HS-5 (cell line): Measurements from ENCODE around the gene LHX2.

Experiments used
- DNase-seq: peaks from one replicate; pipeline ENCODE4 v3.0.0-alpha.2; 2012; ENCODE audit warnings: low read depth

Gene LHX2

DNA sequence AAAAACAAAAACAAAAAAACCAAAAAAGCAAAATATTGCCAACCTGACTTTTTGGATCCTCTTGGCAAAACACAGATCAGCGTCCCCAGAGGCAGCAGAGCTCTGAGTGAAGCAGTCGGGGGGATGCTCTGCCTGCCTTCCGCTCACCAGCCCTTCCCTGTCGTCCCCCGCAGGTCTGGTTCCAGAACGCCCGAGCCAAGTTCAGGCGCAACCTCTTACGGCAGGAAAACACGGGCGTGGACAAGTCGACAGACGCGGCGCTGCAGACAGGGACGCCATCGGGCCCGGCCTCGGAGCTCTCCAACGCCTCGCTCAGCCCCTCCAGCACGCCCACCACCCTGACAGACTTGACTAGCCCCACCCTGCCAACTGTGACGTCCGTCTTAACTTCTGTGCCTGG is 20.7 kb downstream of the LHX2 start:
- DNase-seq, result no peak

DNA sequence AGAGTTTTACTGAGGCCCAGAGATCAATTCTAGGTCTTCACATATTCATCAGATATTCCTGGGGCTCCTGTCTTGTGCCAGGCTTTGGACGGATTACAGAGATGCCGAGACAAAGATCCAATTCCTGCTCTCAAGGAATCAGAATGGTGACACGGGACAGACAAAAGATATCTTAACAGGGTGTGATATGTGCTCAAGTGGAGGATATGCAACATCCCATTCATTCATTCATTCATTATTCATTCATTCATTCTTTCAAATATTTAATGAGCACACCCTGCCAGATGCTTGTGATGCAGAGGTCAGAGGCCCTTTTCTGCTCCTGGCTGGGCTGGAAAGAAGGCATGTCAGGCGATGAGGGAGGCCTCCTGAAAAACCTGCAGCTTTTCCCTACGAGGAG is 21.8 kb downstream of the LHX2 start:
- DNase-seq, result no peak

DNA sequence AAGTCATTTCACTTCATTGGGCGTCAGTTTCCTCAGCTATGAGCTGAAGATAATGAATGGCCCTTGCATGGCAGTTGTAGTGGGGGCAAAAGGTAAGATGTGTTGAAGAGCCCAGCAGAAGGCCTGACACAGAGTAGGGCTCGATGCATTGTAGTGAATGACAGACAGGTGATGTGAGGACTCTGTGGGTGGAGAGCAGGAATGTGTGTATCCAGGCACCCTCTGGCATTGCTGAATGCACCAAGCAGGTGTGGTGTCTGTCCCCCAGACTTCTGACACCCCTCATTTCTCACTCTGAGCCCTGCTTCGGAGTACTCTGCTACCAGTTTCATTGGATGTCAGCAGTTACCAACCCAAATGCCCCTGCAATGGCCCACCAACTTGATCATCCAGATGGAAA is 22.4 kb downstream of the LHX2 start:
- no peak for DNase-seq

DNA sequence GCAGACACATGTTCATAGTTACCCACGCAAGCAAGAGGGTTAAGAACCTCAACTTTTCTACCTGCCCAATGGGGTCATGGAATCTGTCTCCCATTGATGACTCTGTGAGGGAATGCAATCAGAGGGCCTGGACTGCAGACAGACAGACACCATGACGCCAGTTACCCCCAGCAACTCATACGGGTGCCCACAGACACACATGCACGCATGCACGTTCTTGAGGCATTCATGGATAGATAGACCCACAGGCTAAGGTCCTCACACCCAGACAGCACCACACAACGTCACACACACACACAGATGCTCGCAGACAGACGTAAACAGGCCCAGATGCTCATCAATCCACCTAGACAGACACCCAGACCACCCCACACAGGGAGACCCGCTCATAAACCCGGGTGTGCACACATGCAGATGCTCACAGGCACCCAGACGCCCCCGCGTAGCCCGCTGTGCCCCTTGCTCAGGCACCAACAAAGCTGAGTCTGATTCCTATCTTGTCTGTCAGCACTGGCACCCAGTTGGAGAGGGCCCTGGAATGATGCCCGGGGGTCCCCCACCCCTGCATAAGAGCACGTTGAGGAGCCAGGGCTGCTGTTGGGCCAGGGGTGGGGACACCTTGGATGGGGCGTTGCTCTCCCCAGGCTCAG is 23.6 kb downstream of the LHX2 start:
- no peak for DNase-seq

DNA sequence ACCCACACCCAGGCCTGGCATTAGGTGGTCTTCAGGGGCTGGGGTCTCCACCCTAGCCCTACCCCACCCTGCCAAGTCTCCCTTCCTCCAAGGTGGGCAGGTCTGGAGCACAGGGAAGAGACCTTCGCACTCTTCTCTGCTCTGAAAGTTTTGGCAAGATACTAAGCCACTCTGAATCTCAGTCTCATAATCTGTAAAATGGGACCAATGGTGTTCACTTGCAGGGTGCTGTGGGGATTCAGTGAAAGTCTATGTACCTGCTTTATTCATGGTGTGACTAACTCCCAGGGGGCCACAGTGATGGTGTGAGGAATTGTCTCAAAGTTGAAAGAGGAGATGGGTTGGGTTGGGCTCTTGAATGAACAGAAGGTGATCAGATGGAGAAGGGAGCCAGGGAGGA is 25.0 kb downstream of the LHX2 start:
- DNase-seq, result no peak

DNA sequence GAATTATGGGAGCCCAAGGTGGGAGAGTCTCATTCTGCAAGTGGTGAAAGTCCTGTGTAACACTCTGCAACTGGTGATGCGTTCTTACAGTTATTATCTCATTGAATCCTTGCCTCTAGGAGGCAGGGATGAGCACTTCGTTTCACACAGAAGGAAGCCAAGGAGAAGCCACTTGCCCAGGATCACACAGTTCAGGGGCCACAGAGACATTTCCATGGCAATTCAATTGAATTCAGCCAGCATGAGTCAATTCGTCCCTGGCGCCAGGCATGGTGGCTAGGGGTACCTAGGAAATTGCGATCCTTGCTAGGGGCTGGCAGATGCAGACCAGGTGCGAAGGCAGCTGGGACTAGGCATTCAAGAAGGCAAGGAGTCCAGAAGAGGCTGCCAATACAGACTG is 26.2 kb downstream of the LHX2 start:
- no peak for DNase-seq

DNA sequence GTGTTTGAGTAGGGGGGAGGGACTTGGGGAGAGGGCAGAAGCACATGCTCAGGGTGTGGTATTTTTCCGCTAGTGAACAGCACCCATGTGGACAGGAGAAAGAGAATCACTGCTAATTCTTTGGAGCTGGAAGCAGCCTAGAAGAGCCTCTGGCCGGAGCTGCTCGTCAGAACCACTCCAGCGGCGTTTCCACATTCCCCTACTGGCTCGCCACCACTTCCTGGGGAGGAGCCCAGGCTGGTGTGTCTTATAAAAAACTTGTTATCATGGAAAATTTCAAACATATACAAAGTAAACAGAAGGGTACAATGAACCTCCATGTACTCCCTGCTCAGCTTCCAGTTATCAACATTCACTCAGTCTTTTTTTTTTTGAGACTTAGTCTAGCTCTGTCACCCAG is 26.7 kb downstream of the LHX2 start:
- no peak for DNase-seq

DNA sequence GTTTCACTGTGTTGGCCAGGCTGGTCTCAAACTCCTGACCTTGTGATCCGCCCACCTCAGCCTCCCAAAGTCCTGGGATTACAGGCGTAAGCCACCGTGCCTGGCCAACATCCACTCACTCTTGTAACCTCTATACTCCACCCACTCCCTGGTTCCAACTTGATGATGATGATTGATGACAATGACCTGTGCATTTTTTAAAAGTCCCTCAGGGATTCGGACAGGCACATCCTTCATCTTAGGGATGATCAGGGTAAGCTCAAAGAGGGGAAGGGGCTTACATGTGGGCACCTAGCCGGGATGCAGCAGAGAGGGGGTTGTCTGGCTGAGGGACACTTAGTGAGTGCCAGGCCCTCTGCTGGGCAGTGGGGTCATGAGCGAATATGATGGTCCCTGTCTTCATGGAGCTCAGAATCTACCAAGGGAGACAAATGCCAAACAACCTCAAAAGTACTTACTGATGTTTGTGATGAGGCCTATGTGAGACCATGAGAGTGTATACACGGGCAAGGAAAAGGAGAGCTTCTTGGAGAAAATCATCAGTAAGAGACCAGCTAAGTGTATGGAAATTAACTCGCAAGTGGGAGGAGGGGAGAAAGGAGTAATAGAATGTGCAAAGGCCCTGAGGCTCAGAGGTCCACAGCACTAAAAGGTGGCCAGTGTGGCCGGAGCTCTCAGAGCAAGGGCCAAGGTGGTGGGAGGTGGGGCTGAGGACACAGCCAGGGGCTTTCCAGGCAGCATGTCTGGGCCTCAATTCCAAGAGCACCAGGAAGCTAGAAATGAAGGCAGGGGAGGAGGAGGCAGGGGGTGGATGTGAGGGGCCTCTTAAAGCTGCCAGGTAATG is 27.4 kb downstream of the LHX2 start:
- DNase-seq, result no peak

DNA sequence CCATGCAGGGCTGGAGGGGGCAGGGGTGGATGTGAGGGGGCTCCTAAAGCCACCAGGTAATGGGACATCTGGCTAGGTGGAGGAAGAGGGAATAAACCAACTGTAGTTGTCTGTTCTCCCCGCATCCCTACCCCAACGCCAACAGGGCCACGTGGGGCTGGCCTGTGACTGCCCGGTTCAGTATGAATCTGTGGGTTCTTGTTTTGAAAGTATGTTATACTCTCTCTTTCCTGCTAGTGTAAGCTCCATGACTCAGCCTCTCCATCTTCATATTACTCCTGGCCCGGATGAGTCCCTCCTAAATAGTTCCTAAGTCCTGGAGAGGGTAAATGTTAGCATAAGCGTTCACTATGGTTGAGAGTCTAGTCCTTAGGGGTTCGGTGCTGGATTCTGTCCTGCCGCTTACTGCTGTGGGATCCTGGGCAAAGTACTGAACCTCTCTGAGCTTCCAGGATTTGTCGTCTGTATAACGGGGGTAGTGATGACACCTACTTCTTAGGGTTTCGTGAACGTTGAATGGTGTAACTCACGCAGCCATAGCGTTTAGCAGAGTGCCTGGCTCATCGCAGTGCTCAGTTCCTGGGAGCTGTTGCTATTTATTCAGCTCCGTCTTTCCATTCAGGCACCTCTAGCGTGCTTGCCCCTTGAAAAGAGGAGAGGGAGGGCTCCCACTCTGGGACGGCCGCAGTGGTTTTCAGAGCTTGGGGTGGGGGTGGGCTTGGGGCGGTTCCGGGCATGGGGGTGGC is 28.8 kb downstream of the LHX2 start:
- DNase-seq, result peak; percentile 33

DNA sequence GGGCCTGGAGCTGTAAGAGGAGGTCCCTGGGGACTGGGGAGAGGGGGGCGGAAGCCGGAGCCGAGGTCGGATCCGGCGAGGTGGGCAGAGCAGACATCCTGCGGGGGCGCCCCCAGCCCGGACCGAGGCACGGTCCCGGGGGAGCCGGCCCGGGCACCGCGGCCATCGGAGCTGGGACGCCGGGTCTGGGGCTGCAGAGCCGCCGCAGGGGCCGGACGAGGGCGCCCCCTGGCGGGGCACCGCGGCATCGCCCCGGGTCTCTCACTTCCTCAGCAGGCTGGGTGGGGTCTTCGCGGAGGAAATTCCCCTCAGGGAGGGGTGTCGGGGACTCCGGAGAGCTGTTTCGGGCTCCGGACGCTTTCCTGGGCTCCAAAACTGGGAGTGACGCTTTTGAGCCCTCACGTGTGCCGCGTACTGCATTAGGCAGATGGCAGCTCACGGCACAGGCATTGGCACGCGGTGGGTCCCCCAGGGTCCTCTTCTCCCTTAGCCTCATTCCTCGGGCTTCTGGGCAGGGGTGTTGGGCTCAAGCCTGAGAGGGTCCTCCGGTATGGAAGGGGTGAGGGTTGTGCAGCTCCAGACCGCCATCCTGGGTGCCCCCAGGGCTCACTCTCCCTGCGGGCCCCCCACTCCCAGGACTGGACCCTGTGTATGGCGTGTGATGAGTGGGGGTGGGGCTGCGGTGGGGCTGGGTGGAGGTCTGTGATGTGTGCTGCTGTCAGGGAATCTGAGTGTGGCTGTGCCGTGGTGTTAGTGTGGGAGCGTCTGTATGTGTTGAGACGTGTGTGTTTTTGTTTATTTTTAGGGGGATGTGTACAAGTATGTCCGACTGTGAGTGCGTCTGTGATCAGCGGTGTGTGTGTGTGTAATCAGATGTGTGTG is 29.6 kb downstream of the LHX2 start:
- no peak for DNase-seq

DNA sequence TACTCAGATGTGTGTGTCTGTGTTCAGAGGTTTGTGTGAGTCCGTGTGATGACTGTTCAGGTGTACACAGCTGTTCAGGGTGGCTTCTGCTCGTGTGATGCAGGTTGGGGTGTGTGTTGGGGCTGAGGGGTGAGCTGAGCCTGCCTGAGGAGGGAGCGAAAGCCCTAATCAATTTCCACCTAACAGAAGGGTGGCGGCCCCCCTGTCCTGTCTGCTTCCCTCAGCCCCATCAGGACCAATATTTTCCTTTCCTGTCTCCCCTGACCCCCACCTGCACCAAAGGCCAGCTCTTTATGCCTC is 30.2 kb downstream of the LHX2 start:
- DNase-seq, result no peak

DNA sequence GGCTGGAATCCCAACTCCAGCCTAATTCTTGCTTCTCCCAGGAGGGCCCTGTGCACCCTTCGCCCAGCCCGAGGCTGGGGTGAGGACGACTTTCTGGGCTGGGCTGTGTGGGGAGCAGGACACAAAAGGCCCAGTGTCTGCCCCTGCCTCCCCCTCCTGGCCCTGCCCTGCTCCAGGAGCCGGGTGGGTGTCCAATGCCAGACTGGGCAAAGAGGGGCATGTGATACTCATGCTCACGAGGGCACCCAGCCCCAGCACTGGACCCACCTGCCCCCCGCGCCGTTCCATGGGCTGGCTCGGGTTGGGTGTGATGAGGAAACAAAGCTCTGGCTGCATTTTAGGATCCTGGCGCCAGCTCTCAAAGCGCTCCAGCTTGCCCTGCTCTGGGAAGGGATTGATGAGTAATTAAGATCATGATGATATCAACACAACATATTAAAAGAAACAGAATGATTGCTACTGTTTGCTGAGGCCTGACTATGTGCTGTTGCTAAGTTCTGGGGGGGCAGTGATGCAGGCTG is 30.7 kb downstream of the LHX2 start:
- no peak for DNase-seq

DNA sequence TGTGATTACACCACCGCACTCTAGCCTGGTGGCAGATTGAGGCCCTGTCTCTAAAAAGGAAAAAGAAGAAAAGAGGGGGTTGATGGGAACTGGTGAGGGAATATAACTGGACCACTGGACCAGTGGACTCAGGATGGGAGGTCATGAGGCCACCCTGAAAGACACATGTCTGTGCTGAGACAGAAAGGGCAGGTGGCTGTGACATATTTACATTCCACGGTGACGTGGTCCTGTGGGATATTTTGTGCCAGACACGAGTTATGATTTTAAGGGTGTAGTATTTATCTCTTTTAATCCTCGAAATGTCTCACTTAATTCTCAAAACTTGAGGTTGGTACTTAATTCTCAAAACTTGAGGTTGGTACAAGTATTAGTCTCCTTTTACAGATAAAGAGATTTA is 32.9 kb downstream of the LHX2 start:
- no peak for DNase-seq

DNA sequence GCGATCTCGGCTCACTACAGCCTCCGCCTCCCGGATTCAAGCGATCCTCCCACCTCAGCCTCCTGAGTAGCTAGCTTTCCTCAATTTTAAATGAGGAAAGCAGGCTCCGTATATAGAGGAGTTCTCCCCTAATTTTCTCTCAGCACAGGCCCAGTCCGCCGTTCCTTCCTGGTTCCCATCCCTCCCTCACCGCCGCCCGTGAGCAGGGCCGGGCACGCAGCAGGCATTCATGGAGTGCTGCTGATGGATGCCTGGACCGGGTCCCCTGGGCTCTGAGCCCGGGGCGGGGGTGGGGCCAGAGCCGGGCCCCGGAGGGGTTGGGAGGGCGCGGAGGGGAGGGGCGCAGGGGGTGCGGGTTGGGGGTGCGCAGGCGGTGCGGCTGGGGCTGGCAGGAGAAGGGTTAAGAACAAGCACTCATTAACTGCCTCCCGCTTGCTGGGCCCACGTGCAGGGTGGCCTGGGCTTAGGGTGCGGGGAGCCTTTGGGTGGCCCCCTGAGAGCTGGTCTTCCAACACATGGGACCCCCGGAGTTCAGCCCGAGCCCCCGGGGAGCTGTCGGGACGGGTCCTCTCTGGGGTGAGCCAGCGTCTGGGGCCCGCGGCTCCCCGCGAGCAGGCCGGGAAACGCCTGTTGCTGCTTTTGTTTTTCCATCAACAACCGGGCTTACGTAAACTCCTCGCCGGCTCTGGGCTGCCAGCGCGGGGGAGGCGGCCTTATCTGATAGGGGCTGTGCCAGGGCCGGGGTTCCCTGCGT is 33.7 kb downstream of the LHX2 start:
- no peak for DNase-seq

DNA sequence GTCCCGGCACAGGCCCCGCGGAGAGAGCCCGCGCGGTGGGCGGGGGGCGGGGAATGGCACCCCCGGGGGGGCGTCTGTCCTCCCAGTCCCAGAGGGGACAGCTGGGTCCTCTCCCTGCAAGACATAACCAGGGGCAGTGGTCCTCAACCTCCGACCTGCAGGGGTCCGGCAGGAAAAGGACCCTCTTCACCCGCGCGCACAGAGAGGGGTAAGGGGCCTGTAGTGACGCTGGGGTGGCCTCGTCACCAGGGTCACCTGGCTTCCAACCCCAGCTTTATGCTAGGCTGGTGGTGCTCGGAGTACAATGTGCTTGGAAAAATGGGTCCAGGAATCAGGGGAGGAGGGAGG is 34.2 kb downstream of the LHX2 start:
- no peak for DNase-seq

DNA sequence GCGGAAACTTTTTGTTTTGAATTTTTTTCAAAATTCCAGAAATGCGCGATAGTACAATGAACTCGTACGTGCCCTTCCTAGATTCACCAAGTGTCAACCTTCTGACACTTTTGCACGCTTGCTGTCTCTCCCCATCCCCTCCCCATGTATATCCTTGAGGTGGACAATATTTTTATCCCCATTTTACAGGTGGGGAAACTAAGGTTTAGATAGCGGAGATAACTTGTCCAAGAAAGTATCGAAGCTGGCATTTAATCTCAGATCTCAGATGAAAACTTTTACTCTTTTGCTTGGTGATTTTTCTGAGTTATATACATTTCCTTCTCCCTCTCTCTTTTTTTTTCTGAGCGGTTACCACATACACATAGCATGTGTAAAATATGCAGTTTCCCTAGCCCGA is 34.6 kb downstream of the LHX2 start:
- DNase-seq, result no peak

DNA sequence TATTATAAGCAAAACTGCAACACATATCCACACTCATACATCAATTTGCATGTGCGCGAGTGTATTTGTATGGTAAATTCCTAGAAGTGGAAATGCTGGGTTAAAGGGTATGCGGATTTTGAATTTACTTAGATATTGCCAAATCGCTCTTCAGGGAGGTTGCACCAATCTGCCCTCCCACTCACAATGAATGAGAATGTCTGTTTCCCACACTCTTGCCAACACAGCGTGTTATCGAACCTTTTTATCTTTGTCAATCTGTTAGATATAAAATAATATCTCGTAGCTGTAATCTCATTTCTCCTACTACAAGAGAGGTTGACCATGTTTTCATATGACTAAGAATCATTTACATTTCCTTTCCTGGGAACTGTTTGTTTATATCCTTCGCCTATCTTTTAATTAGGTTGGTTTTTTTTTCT is 35.7 kb downstream of the LHX2 start:
- DNase-seq, result no peak

DNA sequence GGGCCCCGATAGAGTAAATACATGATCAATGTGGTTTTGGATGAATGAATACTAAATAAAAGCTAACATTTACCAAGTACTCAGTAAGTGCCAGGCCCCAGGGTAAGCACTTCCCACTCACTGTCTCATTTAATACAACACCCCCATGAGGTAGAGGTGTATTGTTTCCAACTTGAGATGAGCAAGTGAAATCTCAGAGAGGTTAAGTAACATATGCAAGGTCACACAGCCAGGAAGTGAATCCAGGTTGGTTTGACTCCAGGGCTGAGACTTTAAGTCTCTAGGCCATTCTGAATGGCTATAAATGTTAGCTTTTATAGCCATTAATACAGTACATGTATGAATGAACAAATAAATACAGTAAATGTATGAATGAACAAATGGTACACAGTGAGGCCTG is 39.4 kb downstream of the LHX2 start:
- DNase-seq, result no peak

DNA sequence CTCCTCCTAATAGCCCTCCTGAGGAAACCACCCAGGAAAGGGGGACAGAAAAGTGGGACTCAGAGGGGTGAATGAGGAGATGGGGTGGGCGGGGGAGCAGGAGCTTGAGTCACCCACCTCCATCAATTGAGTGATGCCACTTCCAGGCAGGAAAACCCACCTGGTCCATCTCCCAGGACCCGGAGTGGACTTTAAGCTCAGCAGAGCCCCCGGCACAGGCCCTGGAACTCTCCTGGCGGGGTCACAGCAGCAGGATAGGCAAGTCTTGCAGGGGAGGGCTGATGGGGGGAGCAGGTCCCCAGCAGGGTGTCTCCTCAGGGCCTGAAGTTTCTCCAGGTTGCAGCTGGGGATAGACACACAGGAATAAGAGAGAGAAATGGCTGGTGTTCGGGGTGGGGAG is 40.8 kb downstream of the LHX2 start:
- DNase-seq, result no peak

DNA sequence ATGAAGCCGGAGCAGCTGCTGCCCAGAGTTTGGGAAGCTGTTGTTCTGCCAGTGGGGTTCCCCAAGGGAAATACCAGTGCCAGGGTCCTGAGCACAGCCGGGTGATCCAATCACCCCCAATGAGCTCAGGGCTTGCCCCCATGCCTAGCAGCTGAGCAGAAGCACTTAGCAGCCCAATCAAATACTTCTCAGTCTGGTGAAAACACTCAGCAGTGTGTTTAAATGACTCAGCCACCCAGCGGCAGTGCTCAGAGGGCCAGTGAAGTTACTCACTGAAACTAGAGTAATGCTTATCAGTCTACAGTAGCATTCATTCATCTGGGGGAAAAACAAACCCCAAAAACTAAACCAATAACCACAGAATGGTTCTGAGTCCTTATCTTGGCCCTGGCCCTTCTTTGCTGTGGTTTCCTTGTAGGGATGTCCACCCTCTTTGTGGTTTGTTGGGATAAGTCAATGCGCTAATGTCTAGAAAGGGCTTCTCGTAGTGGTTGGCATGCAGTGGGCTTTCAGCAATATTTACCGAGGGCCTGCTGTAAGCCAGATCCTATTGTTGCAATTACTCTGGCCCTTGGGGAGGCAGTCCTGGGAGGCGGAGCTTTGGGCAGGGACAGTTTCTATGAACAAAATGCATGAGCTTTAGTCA is 43.1 kb downstream of the LHX2 start:
- DNase-seq, result peak; percentile 86
